Endothelial cell of hepatic sinusoid (primary cell): ENCODE data around the gene BATF.

Experiments used
- in situ Hi-C: cut with HindIII; loops from 2 replicates; pipeline ENCODE4 v1.10.0; 2017; ENCODE audit warnings: low sequenced_read_pairs

The BATF gene

DNA sequence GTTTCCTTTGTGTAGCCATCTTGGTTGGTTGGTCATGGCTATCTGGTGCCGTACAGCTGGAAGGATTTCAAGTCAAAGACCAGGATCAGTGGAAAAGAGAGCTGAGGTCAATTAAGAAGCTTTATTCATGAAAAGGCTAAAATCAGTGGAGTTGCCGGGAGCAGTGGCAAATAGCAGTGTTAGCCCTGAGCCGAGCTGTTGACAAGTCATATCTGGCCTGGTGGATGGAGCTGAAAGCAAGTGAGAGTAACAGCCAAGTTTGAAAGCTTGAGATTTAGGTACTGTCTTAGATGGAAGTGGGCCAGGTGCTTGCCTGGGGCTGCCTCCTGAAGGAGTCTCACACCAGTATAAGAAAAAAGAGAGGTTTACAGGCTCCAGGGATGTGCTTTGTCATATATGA lies 9.0 kb downstream of the BATF start:
- in situ Hi-C loops = no loop called here

DNA sequence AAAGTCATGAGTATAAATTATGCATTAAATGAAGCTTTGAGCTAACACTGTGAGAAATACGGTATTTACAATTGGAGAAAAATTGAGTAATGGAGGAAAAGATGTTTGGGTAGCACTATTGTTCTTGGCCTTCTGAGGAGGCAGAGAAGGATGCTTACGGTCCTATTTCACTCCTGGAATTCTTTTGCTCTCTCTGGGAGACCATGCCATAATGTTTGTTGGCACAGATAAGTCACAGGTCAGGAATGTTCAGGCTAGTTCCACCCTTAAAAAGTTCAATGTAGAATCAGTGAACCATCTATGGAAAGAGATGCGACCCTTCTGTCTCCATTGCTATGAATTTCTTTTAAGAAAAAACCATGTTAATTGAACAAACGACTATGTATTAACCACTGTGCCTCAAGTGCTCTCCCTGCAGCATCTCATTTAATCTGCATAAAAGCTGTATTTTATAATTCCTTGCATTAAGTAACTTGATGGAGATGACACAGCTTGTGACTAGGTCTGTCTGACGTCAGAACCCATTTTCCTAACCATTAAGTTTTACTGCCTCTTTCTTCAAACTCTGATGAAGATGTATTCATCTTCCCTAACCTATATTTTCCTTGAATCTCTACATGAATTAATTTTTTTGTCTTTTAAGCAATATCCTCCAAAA lies 9.5 kb downstream of the BATF start:
- in situ Hi-C loops = no loop called here

DNA sequence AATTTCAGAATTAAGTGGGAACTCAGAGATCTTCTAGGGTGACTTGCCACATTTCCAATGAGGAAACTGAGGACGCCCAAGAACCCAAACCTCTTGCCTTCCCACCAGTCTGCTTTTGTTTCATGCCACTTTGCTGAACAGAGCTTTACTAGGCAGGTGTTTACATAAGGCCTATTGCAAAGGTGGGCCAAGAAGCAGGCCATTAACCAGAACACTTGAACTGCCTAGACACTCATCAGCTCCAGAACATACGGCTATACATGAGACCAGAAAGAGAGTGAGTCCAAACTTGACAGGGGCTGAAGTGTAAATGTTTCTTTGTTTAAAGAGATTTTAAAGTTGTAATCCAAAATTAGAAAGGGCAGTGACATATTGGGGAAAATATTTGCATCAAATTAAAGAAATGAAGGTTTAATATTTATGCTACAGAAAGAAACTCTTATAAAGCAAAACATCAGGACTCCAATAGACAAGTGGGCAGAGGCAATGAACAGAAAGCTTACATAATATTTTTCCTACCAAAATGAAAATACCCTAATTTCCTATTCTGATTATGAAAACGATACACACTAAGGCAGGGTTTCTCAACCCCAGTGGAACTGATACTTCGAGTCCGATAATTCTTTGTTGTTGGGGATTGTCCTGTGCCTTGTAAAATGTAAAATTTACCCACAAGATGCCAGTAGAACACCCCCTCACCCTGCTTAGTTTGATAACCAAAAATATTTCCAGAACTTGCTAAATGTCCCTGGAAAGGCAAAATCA lies 11.7 kb downstream of the BATF start:
- in situ Hi-C loops = no loop called here

DNA sequence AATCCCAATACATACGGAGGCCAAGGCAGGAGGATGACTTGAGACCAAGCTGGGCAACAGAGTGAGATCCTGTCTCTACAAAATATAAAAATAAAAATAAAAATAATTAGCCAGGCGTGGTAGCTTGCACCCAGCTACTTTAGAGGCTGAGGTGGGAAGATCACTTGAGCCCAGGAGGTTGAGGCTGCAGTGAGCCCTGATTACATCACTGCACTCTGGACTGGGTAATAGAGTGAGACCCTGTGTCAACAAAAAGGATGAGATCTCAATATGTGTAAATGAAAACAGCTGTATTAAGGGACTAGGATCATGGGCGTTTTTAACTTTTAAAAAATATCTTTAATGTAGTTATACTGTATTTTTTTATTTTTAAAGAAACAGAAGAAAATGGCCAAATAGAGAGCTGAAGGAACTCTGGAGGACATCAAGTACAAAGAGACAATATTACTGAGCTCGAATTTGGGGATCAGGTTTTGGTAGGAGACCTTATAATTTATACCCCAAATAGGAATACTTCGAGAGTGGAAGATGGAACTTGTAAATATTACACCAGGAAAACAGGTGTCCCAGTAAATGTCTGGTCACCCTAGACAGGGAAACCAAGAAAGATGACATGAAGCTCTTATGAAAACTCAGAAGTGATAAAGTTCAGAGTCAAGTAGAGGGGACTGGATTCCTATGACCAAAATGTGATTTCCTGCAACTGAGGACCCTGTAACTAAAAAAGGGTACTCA lies 13.1 kb downstream of the BATF start:
- in situ Hi-C loops = no loop called here

DNA sequence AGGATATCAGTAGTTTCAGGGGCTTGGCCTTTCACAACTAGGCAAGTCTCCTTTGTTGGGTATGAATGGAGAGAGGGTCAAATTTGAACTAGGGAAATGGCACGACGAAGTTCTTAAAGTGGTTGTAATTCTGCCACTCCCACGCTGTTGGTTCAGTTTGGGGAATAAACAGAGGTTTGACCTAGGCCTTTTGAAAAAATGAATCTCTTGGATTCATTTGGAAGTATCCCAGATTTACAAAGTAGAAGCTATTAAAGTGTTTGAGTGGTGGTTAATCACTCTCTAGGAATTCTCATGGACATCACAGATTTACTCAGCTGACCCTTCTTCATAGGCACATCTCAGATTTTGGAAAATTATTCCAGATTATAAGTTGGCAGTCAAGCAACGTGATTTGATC lies 14.8 kb downstream of the BATF start:
- in situ Hi-C loops = no loop called here

DNA sequence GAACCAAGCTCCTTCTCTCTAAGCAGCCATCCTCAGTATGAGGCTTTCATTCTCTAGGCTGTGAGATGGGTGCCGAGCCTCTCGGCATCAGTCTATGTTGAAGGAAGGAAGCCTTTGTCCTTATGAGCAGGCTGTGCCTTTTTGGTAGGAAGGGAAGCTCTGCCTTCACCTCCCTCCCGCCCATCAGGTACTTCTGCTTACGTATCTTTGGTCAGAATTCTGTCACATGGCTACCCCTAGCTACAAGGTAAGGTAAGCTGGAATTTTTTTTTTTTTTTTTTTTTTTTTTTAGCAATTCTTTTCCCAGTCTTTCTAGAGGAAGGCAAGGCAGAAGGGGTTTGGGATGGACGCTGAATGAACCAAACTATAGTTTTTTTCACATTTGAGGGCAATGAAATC lies 16.9 kb downstream of the BATF start:
- in situ Hi-C loops = no loop called here

DNA sequence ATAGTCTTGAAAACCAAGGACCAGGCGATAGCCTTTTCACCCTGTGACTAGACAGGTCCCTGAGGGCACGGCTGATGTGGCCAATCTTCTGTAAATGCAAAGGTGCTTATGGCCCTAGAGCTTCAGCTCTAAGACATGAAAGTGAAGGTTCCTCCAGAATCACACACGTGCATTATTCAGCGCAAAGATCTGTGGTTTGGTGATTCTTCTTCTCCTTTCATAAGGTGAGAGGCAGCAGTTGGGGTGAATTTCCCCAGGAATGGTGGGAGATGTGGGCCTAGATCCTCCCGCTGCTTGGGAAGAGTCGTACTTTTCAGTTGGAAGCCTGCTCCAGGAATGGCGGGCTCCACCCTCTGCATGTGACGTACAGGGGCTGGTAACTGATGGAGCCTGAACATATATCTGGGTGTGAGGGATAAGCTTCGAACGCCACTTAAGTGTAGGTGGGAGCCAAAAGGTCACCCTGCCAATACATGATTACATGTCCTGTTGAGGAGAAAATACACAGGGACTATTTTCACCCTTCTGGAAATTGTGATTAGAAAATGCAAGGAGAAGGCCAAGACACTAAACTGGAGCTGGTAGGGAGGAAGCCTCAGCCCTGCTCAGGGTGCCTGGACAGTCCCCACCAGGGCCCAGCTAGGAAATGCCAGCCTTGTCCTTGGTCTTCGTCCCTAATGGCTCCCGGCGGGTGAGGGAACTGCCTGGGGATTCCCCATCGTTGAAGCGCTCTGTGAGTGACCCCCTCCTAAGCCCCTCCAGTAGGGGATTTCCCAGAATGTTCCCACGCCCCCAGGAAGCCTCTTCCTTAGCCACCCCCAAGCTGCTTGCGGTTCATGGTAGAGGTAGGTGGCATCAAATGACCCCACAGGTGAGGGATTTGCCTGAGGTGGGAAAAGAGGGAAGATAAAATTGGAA lies 17.6 kb downstream of the BATF start:
- in situ Hi-C loops = no loop called here

DNA sequence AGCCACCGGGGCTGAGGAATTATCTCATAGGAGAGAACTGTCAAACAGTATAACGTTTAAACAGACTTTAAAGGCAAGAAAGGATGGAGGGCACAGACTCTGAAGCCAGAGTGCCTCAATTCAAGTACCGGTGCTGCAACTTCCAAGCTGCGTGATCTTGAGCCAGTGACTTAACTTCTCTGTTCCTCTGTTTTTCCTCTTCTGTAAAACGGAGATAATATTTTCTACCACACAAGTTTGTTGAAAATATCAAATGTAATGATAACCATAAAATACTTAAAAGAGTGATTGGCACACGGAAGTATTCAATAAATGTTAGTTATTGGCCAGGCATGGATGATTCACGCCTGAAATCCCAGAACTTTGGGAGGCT lies 18.2 kb downstream of the BATF start:
- in situ Hi-C loops = no loop called here

DNA sequence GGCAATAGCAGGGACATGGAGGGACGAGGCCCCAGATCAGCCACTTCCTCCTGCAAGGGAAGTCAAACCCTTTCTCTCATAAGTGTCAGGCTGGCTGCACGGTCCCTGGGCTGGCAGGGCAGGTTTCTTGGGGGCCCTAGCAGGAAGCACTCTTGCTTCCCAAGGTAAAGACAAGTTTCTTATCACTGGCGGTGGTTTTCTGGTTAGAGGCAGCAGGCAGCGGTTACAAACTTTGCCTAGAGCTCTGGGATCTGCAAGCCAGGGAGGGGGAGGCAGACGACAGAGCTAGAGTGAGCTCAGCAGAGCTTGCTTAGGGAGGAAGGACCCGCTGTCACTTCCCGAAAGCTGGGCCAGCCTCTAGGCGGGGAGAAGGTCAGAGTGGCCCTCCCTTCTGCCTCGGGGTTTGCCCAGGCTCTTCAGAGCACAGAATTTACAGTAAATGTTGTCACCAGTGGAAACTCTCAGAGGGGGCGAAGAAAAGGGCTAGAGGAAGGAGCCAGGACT lies 20.4 kb downstream of the BATF start:
- in situ Hi-C loops = no loop called here

DNA sequence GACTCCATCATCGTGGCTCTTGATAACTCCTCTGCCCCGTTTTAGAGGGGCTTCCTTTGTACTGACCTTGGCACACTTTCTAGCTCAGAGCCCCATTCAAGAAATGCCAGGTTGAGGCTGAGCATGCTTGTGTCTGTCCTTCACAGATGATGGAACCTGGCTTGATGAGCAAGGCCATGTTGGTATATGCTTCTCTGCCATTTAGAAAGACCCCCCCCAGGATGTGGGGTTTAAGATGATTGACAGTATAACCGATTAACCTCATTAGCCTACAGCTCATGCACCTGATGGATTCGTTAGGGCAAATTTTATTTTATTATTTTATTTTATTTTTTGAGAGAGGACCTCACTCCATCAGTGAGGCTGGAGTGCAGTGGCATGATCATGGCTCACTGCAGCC lies 21.0 kb downstream of the BATF start:
- in situ Hi-C loops = no loop called here

DNA sequence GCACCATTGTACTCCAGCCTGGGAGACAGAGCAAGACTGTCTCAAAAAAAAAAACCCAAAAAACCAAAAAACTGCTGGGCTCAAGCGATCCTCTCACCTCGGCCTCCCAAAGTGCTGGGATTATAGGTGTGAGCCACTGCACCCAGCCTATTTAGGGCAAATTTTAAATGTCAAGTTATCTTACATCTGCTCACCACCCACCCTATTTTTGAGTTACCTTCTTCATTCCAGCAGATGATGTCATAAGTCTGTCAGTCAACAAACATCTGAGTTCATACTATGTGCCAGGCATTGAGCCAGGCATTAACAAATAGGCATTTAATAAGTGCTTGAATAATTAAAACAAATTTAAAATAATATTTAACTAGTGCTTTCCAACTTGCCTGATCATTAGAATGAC lies 21.5 kb downstream of the BATF start:
- in situ Hi-C loops = no loop called here

DNA sequence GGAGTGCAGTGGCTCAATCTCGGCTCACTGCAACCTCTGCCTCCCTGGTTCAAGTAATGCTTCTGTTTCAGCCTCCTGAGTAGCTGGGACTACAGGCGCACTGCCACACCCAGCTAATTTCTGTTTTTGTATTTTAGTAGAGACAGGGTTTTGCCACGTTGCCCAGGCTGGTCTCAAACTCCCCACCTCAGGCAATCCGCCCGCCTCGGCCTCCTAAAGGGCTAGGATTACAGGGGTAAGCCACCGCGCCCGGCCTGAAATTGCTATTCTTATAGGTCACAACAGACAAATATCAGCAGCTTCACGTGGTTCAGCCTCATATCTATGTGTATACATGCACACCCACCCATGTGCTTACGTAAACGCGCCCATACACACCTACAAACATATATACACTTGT lies 23.6 kb downstream of the BATF start:
- in situ Hi-C loops = no loop called here

DNA sequence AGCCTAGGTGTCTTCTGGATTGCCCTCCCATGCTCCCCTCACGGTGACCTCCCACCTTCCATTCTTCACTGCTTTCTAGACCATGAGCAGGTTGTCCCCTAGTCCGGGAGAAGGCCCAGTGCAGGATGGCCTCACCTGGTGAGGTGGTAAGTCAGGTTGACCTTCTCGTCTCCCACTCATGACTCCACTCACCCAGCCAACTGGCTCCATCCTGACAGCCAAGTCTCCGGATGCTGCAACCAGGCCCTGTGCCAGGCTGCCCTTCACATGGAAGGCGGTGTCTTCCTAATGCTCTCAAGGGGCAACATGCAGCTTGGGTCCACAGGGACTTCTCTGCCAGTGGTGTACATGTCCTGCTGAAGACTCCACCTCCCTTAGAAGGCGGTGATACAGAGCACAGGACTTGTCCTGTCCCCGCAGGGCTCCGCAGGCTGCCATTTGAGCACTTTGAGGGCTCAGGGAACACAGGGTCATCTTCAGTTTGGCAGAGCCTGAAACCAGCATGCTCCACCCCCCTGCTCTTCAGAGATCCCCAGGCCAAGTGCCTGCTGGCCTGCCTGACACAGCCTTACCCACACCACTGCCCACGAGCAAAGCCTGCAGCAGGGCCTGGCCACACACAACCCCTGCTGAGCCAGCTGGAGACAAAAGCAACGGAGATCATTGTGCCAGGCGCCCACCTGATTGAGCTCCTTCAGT lies 25.4 kb downstream of the BATF start:
- in situ Hi-C loops = no loop called here

DNA sequence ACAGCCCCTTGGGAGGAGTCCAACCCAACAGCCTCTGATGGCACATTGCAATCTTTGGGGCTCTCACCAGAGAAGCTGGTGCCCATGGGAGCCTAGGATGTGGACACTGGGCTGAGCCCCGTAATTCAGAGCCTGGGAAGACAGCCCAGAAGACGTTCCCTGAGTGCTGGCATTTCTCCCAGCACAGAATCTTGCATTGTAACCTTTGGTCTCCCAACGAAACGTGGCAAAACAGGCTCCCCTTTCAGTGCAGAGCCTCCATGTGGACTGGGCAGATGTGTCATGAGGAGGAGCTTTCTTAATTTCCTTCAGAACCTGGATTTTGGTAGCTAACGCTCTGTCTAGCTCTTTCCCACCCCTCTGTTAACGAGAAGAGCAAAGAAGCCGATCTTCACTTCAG lies 26.3 kb downstream of the BATF start:
- in situ Hi-C loops = no loop called here

DNA sequence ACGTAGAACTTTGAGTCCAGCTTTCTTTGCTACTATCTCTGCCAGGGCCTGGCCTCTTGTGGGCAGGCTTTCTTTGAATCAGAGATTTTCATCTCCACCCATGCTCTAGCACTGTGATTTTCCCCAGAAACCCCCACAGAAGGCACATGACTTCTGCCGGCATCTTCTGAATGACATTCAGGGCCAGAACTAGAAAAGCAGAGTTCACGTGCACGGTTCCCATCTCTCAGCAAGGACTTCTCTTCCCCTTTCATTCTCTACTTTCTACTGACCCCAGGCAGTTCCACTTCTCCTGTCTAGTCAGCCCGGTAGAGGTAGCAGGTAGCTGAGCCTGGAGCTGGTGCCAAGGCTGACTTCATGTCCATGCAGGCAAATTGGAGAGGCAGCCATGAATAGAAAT lies 26.9 kb downstream of the BATF start:
- in situ Hi-C loops = no loop called here

DNA sequence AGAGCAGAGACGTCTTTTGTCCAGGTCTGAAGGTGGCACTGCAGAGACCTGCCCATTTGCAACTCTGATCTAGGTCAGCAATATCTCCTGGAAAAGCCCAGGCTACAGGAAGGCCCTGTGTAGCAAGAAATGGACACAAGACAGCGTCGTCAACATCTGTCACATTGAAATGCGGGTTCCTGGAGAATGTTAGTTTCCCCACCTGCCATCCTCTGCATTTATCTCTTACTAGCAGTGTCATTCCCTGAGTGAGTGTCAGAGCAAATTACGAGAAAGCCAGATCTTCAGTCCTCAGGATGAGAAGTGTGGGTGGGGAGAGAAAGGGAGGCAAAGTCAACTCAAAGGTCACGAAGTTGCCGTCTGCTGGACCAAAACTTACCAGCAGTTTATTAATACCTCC lies 28.8 kb downstream of the BATF start:
- in situ Hi-C loops = no loop called here

DNA sequence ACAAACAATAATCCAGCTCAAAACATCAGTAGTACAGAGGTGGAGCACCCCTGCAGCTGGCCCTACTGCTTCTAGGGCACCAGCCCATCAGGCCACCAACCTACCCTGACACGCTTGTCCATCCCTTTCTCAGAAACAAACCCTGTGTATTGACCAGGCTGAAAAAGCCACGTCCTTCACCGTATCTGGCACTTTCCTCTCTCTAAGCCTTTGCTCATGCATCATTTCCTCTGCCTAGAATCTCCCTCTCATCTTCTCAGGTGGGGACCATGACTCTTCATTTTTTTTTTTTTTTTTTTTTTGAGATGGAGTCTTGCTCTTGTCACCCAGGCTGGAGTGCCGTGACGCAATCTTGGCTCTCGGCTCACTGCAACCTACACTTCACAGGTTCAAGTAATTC lies 30.9 kb downstream of the BATF start:
- in situ Hi-C loops = no loop called here

DNA sequence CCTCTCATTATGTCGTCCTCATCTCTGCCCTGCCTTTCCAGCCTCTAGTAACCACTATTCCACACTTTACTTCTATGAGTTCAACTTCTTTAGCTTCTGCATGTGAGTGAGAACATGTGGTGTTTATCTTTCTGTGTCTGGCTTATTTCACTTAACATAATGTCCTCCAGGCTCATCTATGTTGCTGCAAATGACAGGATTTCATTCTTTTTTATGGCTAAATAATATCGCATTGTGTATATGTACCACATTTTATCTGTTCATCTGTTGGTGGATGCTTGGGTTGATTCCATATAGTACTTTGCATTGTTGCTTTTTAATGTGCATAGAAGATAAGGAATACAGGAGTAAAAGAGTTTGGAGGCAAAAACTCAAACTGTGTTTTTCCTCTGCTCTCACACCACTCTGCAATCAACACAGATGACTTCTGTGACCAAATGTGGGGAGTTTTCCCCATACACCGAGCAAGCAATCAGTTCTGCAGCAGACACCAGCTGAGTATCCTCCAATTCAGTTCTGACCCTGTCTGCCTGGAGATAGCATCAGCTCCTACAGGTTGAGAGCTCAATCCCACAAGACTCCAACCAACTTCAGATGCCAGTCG lies 31.6 kb downstream of the BATF start:
- in situ Hi-C loops = no loop called here

DNA sequence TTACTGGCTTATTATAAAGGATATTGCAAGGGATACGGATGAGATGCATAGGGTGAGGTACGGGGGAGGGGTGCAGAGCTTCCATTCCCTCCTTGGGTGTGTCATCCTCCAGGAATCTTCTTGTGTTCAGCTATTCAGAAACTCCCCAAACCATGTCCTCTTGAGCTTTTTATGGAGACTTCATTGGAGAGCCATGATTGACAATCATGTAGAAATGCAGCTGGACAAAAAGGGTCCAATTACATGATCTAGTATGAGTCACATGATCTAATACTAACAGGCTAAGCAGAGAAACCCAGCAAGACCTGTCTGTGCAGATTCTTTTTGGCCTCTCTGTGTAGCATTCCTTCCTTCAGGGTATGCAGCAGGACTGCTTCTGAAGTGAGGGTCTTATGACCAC lies 32.2 kb downstream of the BATF start:
- in situ Hi-C loops = no loop called here

DNA sequence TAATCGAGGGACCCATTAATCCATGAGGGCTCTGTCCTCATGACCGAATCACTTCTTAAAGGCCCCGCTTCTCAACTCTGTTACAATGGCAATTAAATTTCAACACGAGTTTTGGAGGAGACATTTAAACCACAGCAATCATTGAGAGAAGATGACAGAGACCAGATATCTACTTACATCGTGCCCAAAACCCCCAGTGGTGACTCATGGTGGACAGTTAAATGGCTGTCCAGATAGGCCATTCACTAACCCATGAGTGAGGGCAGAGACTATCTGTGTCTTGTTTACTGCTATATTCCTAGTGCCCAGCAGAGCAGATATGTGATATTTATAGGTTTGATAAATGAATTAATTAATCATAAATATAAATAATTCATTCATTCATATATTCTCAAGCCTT lies 36.2 kb downstream of the BATF start:
- in situ Hi-C loops = no loop called here
